Gastroesophageal sphincter (tissue), 4 donors: ENCODE data around the gene ME1. TPM values are rescaled to one million over a fixed set of nuclear protein-coding genes. Genes with fewer than 3 reads are reported as not detected.
"Not testable (repeated sequence)": the region's sequence is repeated elsewhere in the genome, so short reads cannot be mapped to it uniquely, and the experiment has no call there.

Source experiments
- ATAC-seq: fragments of 150-250 bp; one replicate; pipeline ENCODE4 v1.9.1; 2016; ENCODE audit warnings: mild to moderate bottlenecking, moderate library complexity
- H3K27ac ChIP-seq, 4 donors: fragments of 200-600 bp; sonication (generic) in 3 of 4; 1 replicate in 3 of 4; 2 replicates in 1 of 4; pipeline ENCODE4 v1.5.1; 2016 to 2019
- H3K27me3 ChIP-seq: fragments of 200-600 bp; sonication (generic); one replicate; pipeline ENCODE4 v1.5.1; 2019
- H3K36me3 ChIP-seq, 2 donors: fragments of 200-600 bp; sonication (generic); one replicate each; pipeline ENCODE4 v1.5.1; 2019; ENCODE audit warnings: control low read depth in 1 of 2
- H3K4me1 ChIP-seq, 3 donors: fragments of 200-600 bp; sonication (generic); 1 replicate in 2 of 3; 2 replicates in 1 of 3; pipeline ENCODE4 v1.5.1; 2016 to 2019; ENCODE audit warnings: control low read depth in 2 of 3
- H3K4me3 ChIP-seq, 2 donors: fragments of 200-600 bp; sonication (generic); one replicate each; pipeline ENCODE4 v1.5.1; 2019; ENCODE audit warnings: mild to moderate bottlenecking in 1 of 2, moderate library complexity in 1 of 2
- H3K9me3 ChIP-seq, 3 donors: fragments of 200-600 bp; sonication (generic); one replicate each; pipeline ENCODE4 v1.5.1; 2017 to 2019; ENCODE audit warnings: control low read depth in 2 of 3
- EP300 ChIP-seq: sonication (generic); formaldehyde crosslinking; IDR thresholded peaks from one replicate; pipeline ENCODE4 v1.6.1; 2017; ENCODE audit warnings: antibody characterized with exemption, mild to moderate bottlenecking
- POLR2A ChIP-seq, 2 donors: fragments of 450-650 bp; IDR thresholded peaks; one replicate each; pipeline ENCODE4 v1.6.1; 2017; ENCODE audit warnings: antibody characterized with exemption in 2 of 2, mild to moderate bottlenecking in 2 of 2, moderate library complexity in 1 of 2
- POLR2AphosphoS5 ChIP-seq: sonication (generic); formaldehyde crosslinking; IDR thresholded peaks from one replicate; pipeline ENCODE4 v1.6.1; 2017; ENCODE audit warnings: antibody characterized with exemption
- WGBS, 2 donors: methylation state at CpG; one replicate each; pipeline ENCODE4 v1.1.5; 2018; ENCODE audit warnings: low coverage in 1 of 2; 5-methylcytosine and 5-hydroxymethylcytosine counted together
- total RNA-seq, 4 donors: library from RNA; depleted of rRNA; stranded (reverse); fragments of >200 nt; gene quantifications; one replicate each; pipeline ENCODE4 v1.1.0, GENCODE V29; 2016
- TF ChIP-seq, protein P1 (sequence below), 4 experiments: fragments of 200-600 bp in 2 of 4; fragments of 450-650 bp in 2 of 4; sonication (generic) in 1 of 4; IDR thresholded peaks; one replicate each; pipeline ENCODE4 v1.5.1; 2017 to 2019; ENCODE audit warnings: antibody characterized with exemption in 4 of 4, mild to moderate bottlenecking in 2 of 4, moderate library complexity in 2 of 4

The ME1 gene
- total RNA-seq, 4 donors from 2014 or later, result 18.8 to 33.3 (median 20.4) TPM

DNA sequence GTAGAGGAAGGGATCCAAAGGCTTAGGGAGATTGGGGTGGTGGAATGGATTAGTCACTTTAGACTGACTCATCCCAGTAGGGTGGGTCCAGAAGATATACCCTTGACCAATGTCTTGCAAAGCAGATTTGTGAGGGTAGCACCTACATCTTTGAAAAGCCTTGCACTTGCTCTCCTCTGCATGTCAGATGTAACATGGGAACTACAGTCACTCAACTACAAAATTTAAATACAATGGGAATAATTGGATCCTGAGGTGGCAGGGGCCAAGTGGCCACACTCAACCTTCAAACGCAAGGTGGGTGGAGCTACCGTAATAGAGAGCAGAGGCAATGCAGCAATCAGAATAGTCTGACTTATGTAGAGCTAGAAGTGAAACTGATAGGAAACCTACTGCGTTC, 71.2 kb downstream of the ME1 start:
- WGBS, 2 donors, result 96 to 100% methylated on average over 1 to 3 of the region's 3 CpGs
- Histone ChIP-seq H3K36me3 (peaks cover 0 to 19% of the 10 kb centered on the region in 2 donors), H3K4me3 (no peak overlapping the region), H3K9me3 (peaks cover 0 to 22% (median 0%) of the 10 kb centered on the region in 3 donors), H3K27me3 (no peaks in the 10 kb centered on the region), H3K4me1 (no peaks in the 10 kb centered on the region), H3K27ac (no peak overlapping the region)
- no peak for TF ChIP-seq POLR2A (IDR thresholded peaks at IDR 0.05)
- TF ChIP-seq, protein P1, sequence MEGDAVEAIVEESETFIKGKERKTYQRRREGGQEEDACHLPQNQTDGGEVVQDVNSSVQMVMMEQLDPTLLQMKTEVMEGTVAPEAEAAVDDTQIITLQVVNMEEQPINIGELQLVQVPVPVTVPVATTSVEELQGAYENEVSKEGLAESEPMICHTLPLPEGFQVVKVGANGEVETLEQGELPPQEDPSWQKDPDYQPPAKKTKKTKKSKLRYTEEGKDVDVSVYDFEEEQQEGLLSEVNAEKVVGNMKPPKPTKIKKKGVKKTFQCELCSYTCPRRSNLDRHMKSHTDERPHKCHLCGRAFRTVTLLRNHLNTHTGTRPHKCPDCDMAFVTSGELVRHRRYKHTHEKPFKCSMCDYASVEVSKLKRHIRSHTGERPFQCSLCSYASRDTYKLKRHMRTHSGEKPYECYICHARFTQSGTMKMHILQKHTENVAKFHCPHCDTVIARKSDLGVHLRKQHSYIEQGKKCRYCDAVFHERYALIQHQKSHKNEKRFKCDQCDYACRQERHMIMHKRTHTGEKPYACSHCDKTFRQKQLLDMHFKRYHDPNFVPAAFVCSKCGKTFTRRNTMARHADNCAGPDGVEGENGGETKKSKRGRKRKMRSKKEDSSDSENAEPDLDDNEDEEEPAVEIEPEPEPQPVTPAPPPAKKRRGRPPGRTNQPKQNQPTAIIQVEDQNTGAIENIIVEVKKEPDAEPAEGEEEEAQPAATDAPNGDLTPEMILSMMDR (IDR thresholded peaks at IDR 0.05), result no peak
- TF ChIP-seq POLR2AphosphoS5, result no peak
- TF ChIP-seq EP300, result no peak
- no peak for ATAC-seq

- 90 to 91% methylated on average over 1 of the region's 1 CpG for WGBS, 2 donors
- no peak for ATAC-seq
- no peak for TF ChIP-seq POLR2AphosphoS5
These were observed 76.1 kb downstream of the ME1 start for GRCh38 chr6:83354747-83355146.

GRCh38 chr6:83352424-83353061, 78.3 kb downstream of the ME1 start:
- peaks cover 0 to 4% of the 10 kb centered on the region in 2 donors for H3K36me3 ChIP-seq
- H3K4me1 ChIP-seq, result no peaks in the 10 kb centered on the region
- WGBS, 2 donors, result 61 to 76% methylated on average over 3 of the region's 3 CpGs
- TF ChIP-seq POLR2AphosphoS5, result no peak
- TF ChIP-seq POLR2A (IDR thresholded peaks at IDR 0.05), result no peak
- no peak for TF ChIP-seq EP300
- TF ChIP-seq, protein P1 (IDR thresholded peaks at IDR 0.05), result no peak
- H3K27me3 ChIP-seq, result no peaks in the 10 kb centered on the region
- no peaks in the 10 kb centered on the region for H3K9me3 ChIP-seq
- no peak overlapping the region for H3K27ac ChIP-seq
- H3K4me3 ChIP-seq, result no peak overlapping the region
- ATAC-seq, result no peak

More at GRCh38 chr6:83354747-83355146, 76.1 kb downstream of the ME1 start:
- Histone ChIP-seq H3K9me3 (peaks cover 0 to 10% (median 0%) of the 10 kb centered on the region in 3 donors), H3K27ac (no peak overlapping the region), H3K36me3 (peaks cover 0 to 14% of the 10 kb centered on the region in 2 donors), H3K27me3 (no peaks in the 10 kb centered on the region), H3K4me3 (no peak overlapping the region), H3K4me1 (no peaks in the 10 kb centered on the region)

DNA sequence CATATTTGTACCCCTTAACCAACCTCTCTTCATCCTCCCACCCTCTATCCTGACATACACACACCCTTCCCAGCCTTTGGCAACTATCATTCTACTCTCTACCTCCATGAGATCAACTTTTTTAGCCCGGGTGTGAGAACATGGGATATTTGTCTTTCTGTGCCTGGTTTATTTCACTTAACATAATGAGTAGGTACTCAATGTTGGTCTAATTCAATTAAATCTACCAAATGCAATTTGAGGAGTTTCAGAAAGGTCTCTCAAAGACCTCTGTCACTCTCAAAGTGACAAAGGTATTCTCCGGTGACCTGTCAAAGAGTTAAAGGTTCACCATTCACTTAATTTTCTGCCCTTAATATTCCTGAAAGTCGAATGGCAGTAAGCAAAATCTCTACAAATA, 87.7 kb downstream of the ME1 start:
- Histone ChIP-seq H3K36me3 (peaks cover 0 to 29% of the 10 kb centered on the region in 2 donors), H3K4me3 (no peak overlapping the region), H3K27ac (no peak overlapping the region), H3K4me1 (no peaks in the 10 kb centered on the region), H3K27me3 (no peaks in the 10 kb centered on the region), H3K9me3 (no peaks in the 10 kb centered on the region)
- 81 to 94% methylated on average over 2 to 3 of the region's 3 CpGs for WGBS, 2 donors
- TF ChIP-seq POLR2AphosphoS5 (no peak), EP300 (no peak), POLR2A (IDR thresholded peaks at IDR 0.05) (no peak)
- TF ChIP-seq, protein P1 (IDR thresholded peaks at IDR 0.05), result no peak
- no peak for ATAC-seq

DNA sequence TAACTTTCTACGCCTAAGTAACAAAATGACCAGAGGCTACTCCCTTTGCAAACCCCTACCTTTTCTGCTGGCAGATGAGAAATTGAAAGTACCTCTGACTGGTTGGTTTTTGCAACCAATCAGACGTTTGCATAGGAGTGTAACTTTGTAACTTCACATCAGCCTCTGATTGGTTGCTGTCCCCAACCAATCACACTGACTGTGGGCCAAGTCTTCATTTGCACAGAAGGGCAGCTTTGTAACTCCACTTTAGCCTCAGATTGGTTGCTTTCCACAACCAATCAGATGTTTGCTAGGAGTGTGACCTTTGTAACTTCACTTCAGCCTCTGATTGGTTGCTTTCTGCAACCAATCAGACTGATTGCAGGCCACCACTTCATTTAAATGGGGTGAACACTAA, 89.1 kb downstream of the ME1 start:
- Histone ChIP-seq H3K27ac (no peak overlapping the region), H3K36me3 (peaks cover 0 to 29% of the 10 kb centered on the region in 2 donors), H3K9me3 (no peaks in the 10 kb centered on the region), H3K27me3 (no peaks in the 10 kb centered on the region), H3K4me1 (no peaks in the 10 kb centered on the region), H3K4me3 (no peak overlapping the region)
- no peak for ATAC-seq
- WGBS, 2 donors, result 86% methylated on average over 2 of the region's 2 CpGs
- TF ChIP-seq POLR2A (IDR thresholded peaks at IDR 0.05) (no peak), EP300 (no peak), POLR2AphosphoS5 (no peak)
- TF ChIP-seq, protein P1 (IDR thresholded peaks at IDR 0.05), result no peak

- not testable (repeated sequence) for H3K9me3 ChIP-seq, H3K36me3 ChIP-seq, ATAC-seq, H3K27me3 ChIP-seq, H3K4me3 ChIP-seq, H3K27ac ChIP-seq
- 80 to 86% methylated on average over 1 to 5 of the region's 24 CpGs for WGBS, 2 donors
- H3K4me1 ChIP-seq, result peaks cover 0 to 10% (median 0%) of the 10 kb centered on the region in 3 donors
These were observed 96.9 kb downstream of the ME1 start for GRCh38 chr6:83333916-83334315.
